Ectodermal cell (in vitro differentiated cells): Measurements from ENCODE around the gene ZNF212.

Source experiments
- H3K27ac ChIP-seq: 2 replicates; pipeline ENCODE4 v1.7.0; 2013; ENCODE audit warnings: mild to moderate bottlenecking, low read depth, low read length; ENCODE audit not compliant: insufficient read depth, poor library complexity, severe bottlenecking
- H3K27me3 ChIP-seq: 2 replicates; pipeline ENCODE4 v1.7.0; 2013; ENCODE audit warnings: mild to moderate bottlenecking, low read length; ENCODE audit not compliant: insufficient read depth, control insufficient read depth, poor library complexity, severe bottlenecking
- H3K36me3 ChIP-seq: one replicate; pipeline ENCODE4 v1.7.0; 2013; ENCODE audit warnings: low read length; ENCODE audit not compliant: control insufficient read depth, insufficient read depth
- H3K4me1 ChIP-seq: one replicate; pipeline ENCODE4 v1.7.0; 2013; ENCODE audit warnings: low read length; ENCODE audit not compliant: control insufficient read depth, insufficient read depth
- H3K4me3 ChIP-seq: 2 replicates; pipeline ENCODE4 v1.7.0; 2013; ENCODE audit warnings: low read depth, low read length, control low read depth; ENCODE audit not compliant: insufficient read depth
- H3K9me3 ChIP-seq: 2 replicates; pipeline ENCODE4 v1.7.0; 2013; ENCODE audit warnings: mild to moderate bottlenecking, low read length, moderate library complexity; ENCODE audit not compliant: control insufficient read depth
- WGBS, 2 experiments: methylation state at CpG; one replicate each; pipeline ENCODE4 v1.1.7; 2013; ENCODE audit warnings: missing lambda C conversion rate in 2 of 2; 5-methylcytosine and 5-hydroxymethylcytosine counted together

Gene ZNF212

DNA sequence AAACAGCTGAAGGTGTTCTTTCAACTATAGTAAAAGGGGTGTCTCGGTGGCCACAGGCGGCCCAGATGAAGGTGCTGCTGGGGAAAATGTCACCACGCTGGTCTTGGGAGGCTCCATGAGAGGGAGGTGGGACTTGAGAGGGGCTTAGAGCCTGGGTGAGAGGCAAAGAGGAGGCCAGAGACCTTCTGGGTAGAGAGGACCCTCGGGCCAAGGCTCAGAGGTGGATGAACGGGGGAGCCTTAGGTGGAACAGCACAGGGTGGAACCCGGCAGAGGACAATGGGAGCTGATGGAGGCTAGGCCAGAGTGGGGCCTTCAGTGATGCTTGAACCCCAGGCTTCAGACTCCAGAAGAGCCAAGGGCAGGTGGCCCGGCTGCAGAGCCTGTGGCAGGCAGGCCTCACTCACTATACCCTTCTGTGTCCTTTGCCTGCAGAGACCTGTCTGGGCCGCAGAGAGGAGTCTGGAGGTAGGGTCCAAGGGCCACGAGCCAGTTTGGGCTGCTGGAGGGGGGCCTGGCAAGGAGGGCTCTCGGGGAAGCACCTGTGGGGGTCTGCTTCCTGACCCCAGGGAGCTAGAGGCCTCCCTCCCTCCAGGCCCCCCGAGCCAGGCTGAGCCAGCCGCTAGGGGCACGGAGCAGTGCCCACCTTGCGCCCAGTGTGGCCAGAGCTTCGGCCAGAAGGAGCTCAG is 54.6 kb downstream of the ZNF212 start:
- no peaks in the 10 kb centered on the region for H3K27me3 ChIP-seq
- no peaks in the 10 kb centered on the region for H3K36me3 ChIP-seq

DNA sequence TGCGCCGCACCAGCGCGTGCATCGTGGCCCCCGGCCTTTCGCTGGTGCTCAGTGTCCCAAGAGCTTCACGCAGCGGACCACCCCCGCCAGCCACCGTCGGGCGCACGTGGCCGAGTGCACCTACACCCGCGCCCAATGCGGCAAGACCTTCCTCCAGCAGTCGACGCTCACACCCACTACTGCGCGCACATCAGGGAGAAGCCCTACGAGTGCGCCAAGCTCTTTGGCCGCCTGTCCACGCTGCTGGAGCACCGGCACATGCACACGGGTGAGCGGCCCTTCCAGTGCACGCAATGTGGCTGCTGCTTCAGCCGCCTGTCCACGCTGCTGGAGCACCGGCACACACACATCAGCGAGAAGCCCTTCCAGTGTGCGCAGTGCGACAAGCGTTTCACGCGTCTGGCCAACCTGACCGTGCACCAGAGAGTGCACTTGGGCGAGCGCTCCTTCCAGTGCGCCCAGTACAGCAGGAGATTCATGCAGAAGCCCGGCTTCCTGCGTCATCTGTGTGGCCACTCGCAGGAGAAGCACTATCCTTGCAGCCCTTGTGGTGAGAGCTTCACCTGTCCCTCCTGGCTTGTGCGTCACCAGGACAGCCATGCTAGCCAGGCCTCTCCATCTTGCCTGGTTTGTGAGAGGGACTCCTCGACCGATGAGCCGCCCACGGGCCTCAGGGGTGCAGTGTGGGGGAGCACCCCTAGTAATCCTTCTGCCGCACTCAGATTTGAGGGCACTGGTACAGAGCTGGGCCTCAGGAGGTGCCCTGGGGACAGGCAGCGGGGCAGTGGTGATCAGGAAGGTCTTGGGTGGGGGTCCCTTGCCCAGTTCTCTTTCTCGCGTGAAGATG is 55.4 kb downstream of the ZNF212 start:
- no peaks in the 10 kb centered on the region for H3K27me3 ChIP-seq
- 95 to 96% methylated on average over 55 of the region's 55 CpGs for WGBS, 2 experiments

More for the DNA sequence above, 54.6 kb downstream of the ZNF212 start:
- Histone ChIP-seq H3K4me1 (no peaks in the 10 kb centered on the region), H3K27ac (no peak overlapping the region), H3K4me3 (no peak overlapping the region), H3K9me3 (peaks cover 2% of the 10 kb centered on the region)
- WGBS, 2 experiments = 93 to 94% methylated on average over 15 of the region's 15 CpGs

DNA sequence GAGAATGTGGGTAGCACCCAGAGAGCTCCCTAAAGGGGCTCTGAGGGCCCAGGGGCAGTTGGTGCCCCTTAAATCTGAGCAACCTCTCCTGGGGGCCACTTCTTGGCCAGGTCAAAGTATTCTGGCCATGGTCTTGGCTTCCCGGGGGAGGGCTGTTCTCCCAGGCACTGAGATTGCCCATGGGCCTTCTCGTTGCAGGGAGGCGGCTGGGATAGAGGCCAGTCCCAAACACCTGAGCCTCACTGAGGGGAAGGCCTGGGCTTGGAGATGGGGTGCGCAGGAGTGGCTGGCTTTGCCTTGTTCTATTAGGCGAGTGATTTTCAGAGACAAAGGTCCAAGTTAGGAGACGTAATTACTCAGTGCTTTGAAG is 56.0 kb downstream of the ZNF212 start:
- 93 to 96% methylated on average over 6 of the region's 6 CpGs for WGBS, 2 experiments
- Histone ChIP-seq H3K27me3 (no peaks in the 10 kb centered on the region), H3K27ac (no peak overlapping the region), H3K9me3 (peaks cover 2% of the 10 kb centered on the region), H3K4me3 (no peak overlapping the region), H3K36me3 (no peaks in the 10 kb centered on the region), H3K4me1 (no peaks in the 10 kb centered on the region)

More for the DNA sequence above, 55.4 kb downstream of the ZNF212 start:
- Histone ChIP-seq H3K36me3 (no peaks in the 10 kb centered on the region), H3K4me3 (no peak overlapping the region), H3K4me1 (no peaks in the 10 kb centered on the region), H3K27ac (no peak overlapping the region), H3K9me3 (peaks cover 2% of the 10 kb centered on the region)

DNA sequence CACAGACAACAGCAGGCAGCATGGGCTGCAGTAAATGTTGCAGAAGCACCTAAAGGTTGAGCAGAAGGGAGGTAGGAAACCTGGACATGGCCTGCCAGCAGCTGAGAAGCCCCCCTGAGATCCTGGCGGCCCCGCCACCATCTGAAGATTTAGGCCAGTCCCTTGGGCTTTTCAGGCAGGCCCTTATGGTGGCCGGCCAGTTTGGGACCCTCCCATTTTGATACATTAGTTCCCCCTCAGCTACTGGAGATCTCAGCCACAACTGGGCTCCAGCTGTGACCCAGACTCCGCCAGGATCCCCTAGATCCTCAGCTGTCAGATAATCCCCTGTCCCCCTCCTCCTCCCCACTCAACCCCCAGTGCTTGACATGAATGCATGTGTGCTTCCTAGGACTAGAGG is 56.9 kb downstream of the ZNF212 start:
- H3K27me3 ChIP-seq = no peaks in the 10 kb centered on the region
- H3K36me3 ChIP-seq = no peaks in the 10 kb centered on the region
- peaks cover 2% of the 10 kb centered on the region for H3K9me3 ChIP-seq
- H3K4me1 ChIP-seq = no peaks in the 10 kb centered on the region
- no peak overlapping the region for H3K27ac ChIP-seq
- WGBS, 2 experiments = 89 to 92% methylated on average over 4 of the region's 4 CpGs
- H3K4me3 ChIP-seq = no peak overlapping the region

DNA sequence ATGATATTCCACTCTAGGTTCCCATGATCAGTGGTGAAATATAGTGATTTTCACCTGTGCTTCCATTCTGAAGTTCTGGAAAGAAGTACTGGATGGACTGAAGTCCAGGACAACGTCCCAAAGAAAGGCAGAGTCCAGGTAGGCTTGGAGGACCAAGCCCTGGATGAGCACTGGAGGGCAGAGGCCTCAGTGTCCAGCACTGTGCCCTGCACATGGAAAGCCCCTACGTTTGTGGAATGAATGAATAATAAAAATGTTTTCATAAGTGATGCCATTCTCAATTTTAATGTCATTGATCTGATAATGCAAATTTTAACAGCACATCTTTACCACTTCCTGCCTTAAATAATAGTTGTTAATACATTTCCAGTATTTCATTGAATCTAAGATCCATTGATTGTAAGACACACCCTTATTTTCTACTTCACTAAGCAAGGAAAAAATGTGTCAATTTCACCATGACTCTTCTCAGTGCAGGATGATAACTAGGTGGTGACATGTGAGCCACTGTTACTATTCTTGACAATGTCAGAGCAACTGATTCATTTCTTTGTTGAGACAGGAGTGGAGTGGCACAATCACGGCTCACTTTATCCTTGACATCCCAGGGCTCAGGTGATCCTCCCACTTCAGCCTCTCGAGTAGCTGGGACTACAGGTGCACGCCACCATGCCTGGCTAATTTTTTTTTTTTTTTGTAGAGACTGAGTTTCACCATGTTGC is 57.7 kb downstream of the ZNF212 start:
- H3K27me3 ChIP-seq = no peaks in the 10 kb centered on the region
- no peaks in the 10 kb centered on the region for H3K36me3 ChIP-seq
- no peak overlapping the region for H3K27ac ChIP-seq
- peaks cover 2% of the 10 kb centered on the region for H3K9me3 ChIP-seq
- no peaks in the 10 kb centered on the region for H3K4me1 ChIP-seq
- 85 to 87% methylated on average over 3 to 5 of the region's 5 CpGs for WGBS, 2 experiments
- no peak overlapping the region for H3K4me3 ChIP-seq

DNA sequence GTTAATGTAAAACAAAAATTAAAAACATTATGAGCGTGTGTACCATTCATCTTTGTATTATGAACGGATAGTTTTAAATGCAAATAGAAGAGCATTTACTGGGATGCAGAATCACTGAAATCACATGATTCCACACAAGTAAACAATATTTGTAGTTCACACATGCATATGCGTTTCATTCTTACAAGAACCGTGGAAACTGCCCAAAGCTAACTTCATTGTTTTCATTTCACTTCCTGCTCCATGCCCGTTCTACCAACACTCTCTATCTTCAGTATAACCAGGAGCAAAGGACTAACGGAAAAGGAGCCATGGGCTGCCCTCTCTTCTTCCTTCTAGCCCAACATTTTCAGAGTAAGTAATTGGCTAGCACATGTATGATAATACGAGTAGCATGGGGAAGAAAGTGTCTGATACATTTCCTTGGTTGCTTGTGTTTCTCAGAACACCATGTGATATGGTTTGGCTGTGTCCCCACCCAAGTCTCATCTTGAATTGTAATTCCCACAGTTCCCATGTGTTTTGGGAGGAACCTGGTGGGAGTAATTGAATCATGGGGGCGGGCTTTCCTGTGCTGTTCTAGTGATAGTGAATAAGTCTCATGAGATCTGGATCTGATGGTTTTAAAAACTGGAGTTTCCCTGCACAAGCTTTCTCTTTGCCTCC is 61.3 kb downstream of the ZNF212 start:
- WGBS, 2 experiments = 93 to 95% methylated on average over 7 to 8 of the region's 8 CpGs

DNA sequence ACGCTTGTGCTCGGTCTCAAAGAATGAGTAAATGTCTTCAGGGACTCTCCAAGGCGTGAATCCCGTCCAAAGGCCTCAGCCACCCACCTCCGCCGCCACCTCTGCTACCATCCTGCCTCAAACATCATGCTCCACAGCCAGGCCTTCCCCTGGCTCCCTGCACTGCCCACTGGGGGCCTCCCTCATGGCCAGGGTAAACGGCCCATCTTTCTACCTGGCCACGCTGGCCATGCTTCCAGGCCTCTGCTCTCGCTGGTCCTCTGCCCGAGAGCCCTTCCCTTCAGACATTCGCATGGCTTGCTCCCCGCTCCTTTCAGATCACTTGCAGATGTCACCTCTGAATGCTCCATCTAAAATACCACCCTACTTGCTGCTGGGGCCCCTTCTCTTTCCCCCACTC is 62.8 kb downstream of the ZNF212 start:
- Histone ChIP-seq H3K27me3 (no peaks in the 10 kb centered on the region), H3K27ac (no peak overlapping the region), H3K4me3 (no peak overlapping the region), H3K36me3 (no peaks in the 10 kb centered on the region), H3K9me3 (peaks cover 2% of the 10 kb centered on the region), H3K4me1 (no peaks in the 10 kb centered on the region)
- 93 to 96% methylated on average over 12 of the region's 12 CpGs for WGBS, 2 experiments

More for the DNA sequence above, 61.3 kb downstream of the ZNF212 start:
- peaks cover 2% of the 10 kb centered on the region for H3K9me3 ChIP-seq
- no peaks in the 10 kb centered on the region for H3K27me3 ChIP-seq
- H3K27ac ChIP-seq = no peak overlapping the region
- H3K4me1 ChIP-seq = no peaks in the 10 kb centered on the region
- H3K4me3 ChIP-seq = no peak overlapping the region
- no peaks in the 10 kb centered on the region for H3K36me3 ChIP-seq

DNA sequence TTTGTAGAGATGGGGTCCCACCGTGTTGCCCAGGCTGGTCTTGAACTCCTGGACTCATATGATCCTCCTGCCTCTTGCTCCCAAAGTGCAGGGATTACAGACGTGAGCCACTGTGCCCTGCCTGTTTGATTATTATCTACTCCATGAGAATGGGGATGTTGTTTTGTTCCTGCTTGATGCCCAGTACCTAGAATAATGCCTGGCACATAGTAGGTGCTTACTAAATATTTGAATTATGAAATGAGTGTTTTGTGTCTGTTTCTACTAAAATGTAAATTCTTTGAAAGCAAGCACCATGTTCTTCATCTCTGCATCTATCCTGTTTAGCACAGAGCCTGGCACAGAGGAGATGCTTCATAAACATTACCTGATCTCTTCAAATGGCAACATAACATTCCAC is 63.4 kb downstream of the ZNF212 start:
- Histone ChIP-seq H3K4me1 (no peaks in the 10 kb centered on the region), H3K4me3 (no peak overlapping the region), H3K27ac (no peak overlapping the region), H3K9me3 (peaks cover 2% of the 10 kb centered on the region), H3K36me3 (no peaks in the 10 kb centered on the region), H3K27me3 (no peaks in the 10 kb centered on the region)
- WGBS, 2 experiments = 86% methylated on average over 2 of the region's 2 CpGs

DNA sequence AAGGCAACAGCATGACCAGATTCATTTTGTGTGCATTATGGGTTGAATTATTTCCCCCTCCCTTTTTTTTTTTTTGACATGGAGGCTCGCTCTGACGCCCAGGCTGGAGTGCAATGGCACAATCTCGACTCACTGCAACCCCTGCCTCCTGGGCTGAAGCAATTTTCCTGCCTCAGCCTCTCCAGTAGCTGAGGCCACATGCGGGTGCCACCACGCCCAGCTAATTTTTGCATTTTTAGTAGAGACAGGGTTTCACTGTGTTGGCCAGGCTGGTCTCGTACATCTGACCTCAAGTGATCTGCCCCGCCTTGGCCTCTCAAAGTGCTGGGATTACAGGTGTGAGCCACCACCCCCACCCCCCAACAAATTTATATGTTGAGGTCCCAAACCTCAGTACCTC is 64.6 kb downstream of the ZNF212 start:
- Histone ChIP-seq H3K27ac (no peak overlapping the region), H3K9me3 (no peaks in the 10 kb centered on the region), H3K36me3 (no peaks in the 10 kb centered on the region), H3K4me1 (no peaks in the 10 kb centered on the region), H3K27me3 (no peaks in the 10 kb centered on the region), H3K4me3 (no peak overlapping the region)
- 84 to 86% methylated on average over 7 of the region's 7 CpGs for WGBS, 2 experiments
